Astrocyte (in vitro differentiated cells and primary cell): ENCODE measurements around the gene HIVEP2.

ENCODE experiments used
- CTCF ChIP-seq: IDR thresholded peaks from 2 replicates; pipeline ENCODE4 v1.5.1; 2011; ENCODE audit warnings: low read depth, mild to moderate bottlenecking, inconsistent platforms, low read length, moderate library complexity; ENCODE audit not compliant: insufficient read depth
- EZH2 ChIP-seq: IDR thresholded peaks from 2 replicates; pipeline ENCODE4 v1.6.1; 2012; ENCODE audit warnings: mild to moderate bottlenecking, low read length, inconsistent platforms; ENCODE audit not compliant: insufficient read depth

- TF ChIP-seq CTCF (no peak), EZH2 (no peak)
Observed at GRCh38 chr6:142735204-142735603, 209.8 kb downstream of the HIVEP2 start.
